ENCODE data around the gene NAT8.

DNA sequence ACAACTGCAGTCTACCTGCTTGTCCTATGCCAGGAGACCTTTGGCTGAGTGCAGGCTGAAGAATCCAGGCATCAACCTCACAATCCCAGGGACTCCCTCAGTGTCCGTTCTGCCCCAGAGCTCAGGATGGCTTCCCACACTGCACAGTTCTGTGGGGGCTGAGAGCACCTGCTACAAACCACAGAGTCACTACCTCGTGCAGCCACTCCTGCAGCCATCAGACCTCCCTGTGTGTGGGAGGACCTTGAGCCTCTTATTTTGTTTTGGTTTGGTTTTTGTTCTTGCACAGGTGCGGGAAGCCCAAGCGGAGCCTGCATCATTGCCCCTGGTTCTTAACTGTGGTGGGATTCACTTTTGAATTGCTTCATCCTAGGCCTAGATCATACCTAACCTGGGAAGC, 31.0 kb downstream of the NAT8 start:
- no peak for TF ChIP-seq GATA2 (IDR thresholded peaks at IDR 0.05; ENCODE audit: low read depth, low read length)
- TF ChIP-seq GATA3 (IDR thresholded peaks at IDR 0.05; ENCODE audit: low read depth, low read length): no peak
